H9 (cell line): ENCODE data around the gene LGMN. TPM values are rescaled to one million over a fixed set of nuclear protein-coding genes. Genes with fewer than 3 reads are reported as not detected.

Source experiments
- DNase-seq: peaks from one replicate; pipeline ENCODE4 v3.0.0-alpha.2; 2017
- H2AFZ ChIP-seq: one replicate; pipeline ENCODE4 v1.6.1; 2013; ENCODE audit warnings: mild to moderate bottlenecking, low read length, control low read depth, moderate library complexity
- H2AK5ac ChIP-seq: 2 replicates; pipeline ENCODE4 v1.6.1; 2013; ENCODE audit warnings: low read length, control low read depth, mixed read lengths; ENCODE audit not compliant: insufficient read length
- H2BK120ac ChIP-seq: one replicate; pipeline ENCODE4 v1.6.1; 2013; ENCODE audit warnings: low read depth, mild to moderate bottlenecking, low read length, control low read depth, inconsistent platforms; ENCODE audit not compliant: poor library complexity, severe bottlenecking
- H2BK12ac ChIP-seq: 2 replicates; pipeline ENCODE4 v1.6.1; 2013; ENCODE audit warnings: low read length, control low read depth, mixed read lengths, low read depth; ENCODE audit not compliant: insufficient read length
- H2BK15ac ChIP-seq: 2 replicates; pipeline ENCODE4 v1.6.1; 2013; ENCODE audit warnings: low read depth, low read length, control low read depth
- H2BK20ac ChIP-seq: one replicate; pipeline ENCODE4 v1.6.1; 2013; ENCODE audit warnings: low read depth, mild to moderate bottlenecking, low read length, control low read depth, inconsistent platforms; ENCODE audit not compliant: poor library complexity, severe bottlenecking
- H2BK5ac ChIP-seq: 2 replicates; pipeline ENCODE4 v1.6.1; 2013; ENCODE audit warnings: low read length, control low read depth, mixed read lengths; ENCODE audit not compliant: insufficient read length
- H3K14ac ChIP-seq: 2 replicates; pipeline ENCODE4 v1.6.1; 2013; ENCODE audit warnings: low read length, control low read depth; ENCODE audit not compliant: insufficient read depth
- H3K18ac ChIP-seq: 2 replicates; pipeline ENCODE4 v1.6.1; 2013; ENCODE audit warnings: low read depth, mild to moderate bottlenecking, mixed read lengths, low read length, control low read depth; ENCODE audit not compliant: insufficient read length
- H3K23ac ChIP-seq: 2 replicates; pipeline ENCODE4 v1.6.1; 2013; ENCODE audit warnings: low read length, control low read depth, mixed read lengths, low read depth; ENCODE audit not compliant: insufficient read length
- H3K23me2 ChIP-seq: 2 replicates; pipeline ENCODE4 v1.6.1; 2013; ENCODE audit warnings: low read depth, mild to moderate bottlenecking, mixed read lengths, low read length, control low read depth; ENCODE audit not compliant: insufficient read length, poor library complexity, severe bottlenecking
- H3K27ac ChIP-seq: 2 replicates; pipeline ENCODE4 v1.5.1; 2013; ENCODE audit warnings: low read length, control low read depth, mixed read lengths, low read depth; ENCODE audit not compliant: insufficient read length
- H3K27me3 ChIP-seq: 2 replicates; pipeline ENCODE4 v1.6.1; 2013; ENCODE audit warnings: low read length, control low read depth, inconsistent platforms; ENCODE audit not compliant: insufficient read depth
- H3K4ac ChIP-seq: 2 replicates; pipeline ENCODE4 v1.6.1; 2013; ENCODE audit warnings: low read depth, mild to moderate bottlenecking, control low read depth, inconsistent platforms, low read length, moderate library complexity
- H3K4me1 ChIP-seq: 2 replicates; pipeline ENCODE4 v1.6.1; 2013; ENCODE audit warnings: low read length, control low read depth, inconsistent platforms; ENCODE audit not compliant: insufficient read depth
- H3K4me2 ChIP-seq: 2 replicates; pipeline ENCODE4 v1.6.1; 2013; ENCODE audit warnings: low read length, control low read depth, mixed read lengths; ENCODE audit not compliant: insufficient read length, insufficient read depth
- H3K56ac ChIP-seq: 2 replicates; pipeline ENCODE4 v1.6.1; 2013; ENCODE audit warnings: low read depth, mild to moderate bottlenecking, mixed read lengths, low read length, control low read depth; ENCODE audit not compliant: insufficient read length
- H3K79me1 ChIP-seq: 2 replicates; pipeline ENCODE4 v1.6.1; 2013; ENCODE audit warnings: low read depth, mild to moderate bottlenecking, moderate library complexity, low read length, control low read depth, inconsistent platforms; ENCODE audit not compliant: insufficient read depth, poor library complexity, severe bottlenecking
- H3K79me2 ChIP-seq: 2 replicates; pipeline ENCODE4 v1.6.1; 2013; ENCODE audit warnings: low read length, control low read depth, inconsistent platforms; ENCODE audit not compliant: insufficient read depth
- H3K9ac ChIP-seq: 2 replicates; pipeline ENCODE4 v1.6.1; 2013; ENCODE audit warnings: low read length, control low read depth, mixed read lengths; ENCODE audit not compliant: insufficient read length; ENCODE audit errors: extremely low read depth
- H3K9me3 ChIP-seq: one replicate; pipeline ENCODE4 v1.6.1; 2013; ENCODE audit warnings: low read depth, low read length, inconsistent platforms; ENCODE audit not compliant: control insufficient read depth
- H3T11ph ChIP-seq: one replicate; pipeline ENCODE4 v1.6.1; 2013; ENCODE audit warnings: mild to moderate bottlenecking, low read length, control low read depth, inconsistent platforms
- H4K20me1 ChIP-seq: one replicate; pipeline ENCODE4 v1.6.1; 2013; ENCODE audit not compliant: control insufficient read depth, insufficient read length, insufficient read depth
- H4K5ac ChIP-seq: 2 replicates; pipeline ENCODE4 v1.6.1; 2013; ENCODE audit warnings: low read depth, mild to moderate bottlenecking, mixed read lengths, low read length, control low read depth; ENCODE audit not compliant: insufficient read length
- H4K8ac ChIP-seq: replicated peaks from 2 replicates; pipeline ENCODE4 v1.6.1; 2013; ENCODE audit warnings: low read length, control low read depth, mixed read lengths, low read depth; ENCODE audit not compliant: insufficient read length
- H4K91ac ChIP-seq: 2 replicates; pipeline ENCODE4 v1.6.1; 2013; ENCODE audit warnings: low read depth, mild to moderate bottlenecking, moderate library complexity, mixed read lengths, low read length, control low read depth; ENCODE audit not compliant: insufficient read length
- H3K27ac Mint-ChIP-seq, 3 experiments: 2 replicates in 2 of 3; 3 replicates in 1 of 3; pipeline ENCODE4 v1.8.0; 2020 to 2021; ENCODE audit warnings: mixed read lengths in 3 of 3, mild to moderate bottlenecking in 1 of 3, moderate library complexity in 1 of 3
- H3K27me3 Mint-ChIP-seq: 2 replicates; pipeline ENCODE4 v1.8.0; 2021; ENCODE audit warnings: low read depth, mild to moderate bottlenecking, moderate library complexity, mixed read lengths
- H3K36me3 Mint-ChIP-seq, 3 experiments: 2 replicates in 2 of 3; 3 replicates in 1 of 3; pipeline ENCODE4 v1.8.0; 2020 to 2021; ENCODE audit warnings: low read depth in 3 of 3, mixed read lengths in 3 of 3; ENCODE audit not compliant: insufficient read depth in 1 of 3
- H3K4me1 Mint-ChIP-seq, 2 experiments: 2 replicates each; pipeline ENCODE4 v1.8.0; 2020; ENCODE audit warnings: mixed read lengths in 2 of 2
- H3K4me3 Mint-ChIP-seq, 2 experiments: 2 replicates in 1 of 2; 3 replicates in 1 of 2; pipeline ENCODE4 v1.8.0; 2020 to 2021; ENCODE audit warnings: mild to moderate bottlenecking in 2 of 2, mixed read lengths in 2 of 2, moderate library complexity in 1 of 2
- H3K9me3 Mint-ChIP-seq, 2 experiments: 2 replicates in 1 of 2; 3 replicates in 1 of 2; pipeline ENCODE4 v1.8.0; 2020; ENCODE audit warnings: mild to moderate bottlenecking in 2 of 2, mixed read lengths in 2 of 2, moderate library complexity in 1 of 2
- CTCF ChIP-seq: fragments of 200-600 bp; sonication (generic); conservative IDR thresholded peaks from 3 replicates; pipeline ENCODE4 v1.8.0; 2021; ENCODE audit warnings: antibody characterized with exemption, mild to moderate bottlenecking
- WGBS: extraction: QIAGEN DNeasy Blood & Tissue Kit; methylation state at CpG from one replicate; pipeline ENCODE4 v1.1.7; 2013; ENCODE audit warnings: missing lambda C conversion rate, low lambda C conversion rate, mixed read lengths; ENCODE audit not compliant: insufficient read length; ENCODE audit errors: extremely low coverage; 5-methylcytosine and 5-hydroxymethylcytosine counted together
- total RNA-seq: library from RNA; stranded (reverse); gene quantifications from 2 replicates; pipeline ENCODE4 v1.2.1, GENCODE V29; 2021

The LGMN gene
- total RNA-seq, 1 experiment from 2014 or later = 55.3 TPM

- Mint-ChIP-seq H3K4me1 (peaks cover 0 to 2% of the 10 kb centered on the region in 2 experiments; a peak in 1 of 4 replicates), H3K4me3 (peak overlapping the region; percentile 42 to 70), H3K27me3 (peaks cover 34% of the 10 kb centered on the region), H3K36me3 (no peaks in the 10 kb centered on the region), H3K27ac (no peak overlapping the region), H3K9me3 (no peaks in the 10 kb centered on the region)
- Histone ChIP-seq H3K4me1 (no peaks in the 10 kb centered on the region), H3K9ac (no peak overlapping the region), H4K8ac (no peak overlapping the region), H2BK12ac (no peak overlapping the region), H3K56ac (no peak overlapping the region), H2BK5ac (no peak overlapping the region), H3K23me2 (peaks cover 9% of the 10 kb centered on the region), H4K20me1 (no peaks in the 10 kb centered on the region), H3K4me2 (peak overlapping the region; percentile 30), H3K4ac (no peak overlapping the region), H3T11ph (no peak overlapping the region), H2BK20ac (no peak overlapping the region), H3K79me2 (no peaks in the 10 kb centered on the region), H3K9me3 (no peaks in the 10 kb centered on the region), H3K27ac (no peak overlapping the region), H3K79me1 (no peaks in the 10 kb centered on the region), H3K27me3 (peaks cover 11% of the 10 kb centered on the region; the same call in 1 of the 2 replicates), H3K23ac (no peak overlapping the region), H4K5ac (no peak overlapping the region), H2BK15ac (no peak overlapping the region), H2AK5ac (no peak overlapping the region), H2BK120ac (no peak overlapping the region), H4K91ac (no peak overlapping the region), H3K18ac (no peak overlapping the region), H3K14ac (no peak overlapping the region), H2AFZ (no peak overlapping the region)
- peak; percentile 93 for DNase-seq
- no CpG with 5 or more reads among the region's 45 CpGs for WGBS
- peak; percentile 99 for TF ChIP-seq CTCF
These were observed 61.5 kb downstream of the LGMN start for GRCh38 chr14:92686900-92687427.
